Measurements from ENCODE around the gene CAMK1D.
"Not testable (repeated sequence)": the region's sequence is repeated elsewhere in the genome, so short reads cannot be mapped to it uniquely, and the experiment has no call there.

CAMK1D gene

GRCh38 chr10:12489806-12490205 lies 140.5 kb downstream of the CAMK1D start:
- no peak overlapping the region for H3K4me3 ChIP-seq (ENCODE audit: low read depth, low read length)
- DNase-seq (ENCODE audit: low read depth, low spot score) = no peak
- TF ChIP-seq, protein P1, sequence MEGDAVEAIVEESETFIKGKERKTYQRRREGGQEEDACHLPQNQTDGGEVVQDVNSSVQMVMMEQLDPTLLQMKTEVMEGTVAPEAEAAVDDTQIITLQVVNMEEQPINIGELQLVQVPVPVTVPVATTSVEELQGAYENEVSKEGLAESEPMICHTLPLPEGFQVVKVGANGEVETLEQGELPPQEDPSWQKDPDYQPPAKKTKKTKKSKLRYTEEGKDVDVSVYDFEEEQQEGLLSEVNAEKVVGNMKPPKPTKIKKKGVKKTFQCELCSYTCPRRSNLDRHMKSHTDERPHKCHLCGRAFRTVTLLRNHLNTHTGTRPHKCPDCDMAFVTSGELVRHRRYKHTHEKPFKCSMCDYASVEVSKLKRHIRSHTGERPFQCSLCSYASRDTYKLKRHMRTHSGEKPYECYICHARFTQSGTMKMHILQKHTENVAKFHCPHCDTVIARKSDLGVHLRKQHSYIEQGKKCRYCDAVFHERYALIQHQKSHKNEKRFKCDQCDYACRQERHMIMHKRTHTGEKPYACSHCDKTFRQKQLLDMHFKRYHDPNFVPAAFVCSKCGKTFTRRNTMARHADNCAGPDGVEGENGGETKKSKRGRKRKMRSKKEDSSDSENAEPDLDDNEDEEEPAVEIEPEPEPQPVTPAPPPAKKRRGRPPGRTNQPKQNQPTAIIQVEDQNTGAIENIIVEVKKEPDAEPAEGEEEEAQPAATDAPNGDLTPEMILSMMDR (IDR thresholded peaks at IDR 0.05; ENCODE audit: low read depth, low read length) = no peak
- in situ Hi-C loops (cut with HindIII; ENCODE audit: low sequenced_read_pairs) = no loop called here

GRCh38 chr10:12490963-12491362 lies 141.6 kb downstream of the CAMK1D start:
- H3K4me3 ChIP-seq (ENCODE audit: low read depth, low read length) = no peak overlapping the region
- TF ChIP-seq, protein P1 (IDR thresholded peaks at IDR 0.05; ENCODE audit: low read depth, low read length) = no peak
- no peak for DNase-seq (ENCODE audit: low read depth, low spot score)
- in situ Hi-C loops (cut with HindIII; ENCODE audit: low sequenced_read_pairs) = no loop called here

- in situ Hi-C loops (cut with HindIII; ENCODE audit: low sequenced_read_pairs) = no loop called here
- no peak for DNase-seq (ENCODE audit: low read depth, low spot score)
- TF ChIP-seq, protein P1 (IDR thresholded peaks at IDR 0.05; ENCODE audit: low read depth, low read length) = no peak
- H3K4me3 ChIP-seq (ENCODE audit: low read depth, low read length) = no peak overlapping the region
Measured at GRCh38 chr10:12491491-12491890, 142.1 kb downstream of the CAMK1D start.

DNA sequence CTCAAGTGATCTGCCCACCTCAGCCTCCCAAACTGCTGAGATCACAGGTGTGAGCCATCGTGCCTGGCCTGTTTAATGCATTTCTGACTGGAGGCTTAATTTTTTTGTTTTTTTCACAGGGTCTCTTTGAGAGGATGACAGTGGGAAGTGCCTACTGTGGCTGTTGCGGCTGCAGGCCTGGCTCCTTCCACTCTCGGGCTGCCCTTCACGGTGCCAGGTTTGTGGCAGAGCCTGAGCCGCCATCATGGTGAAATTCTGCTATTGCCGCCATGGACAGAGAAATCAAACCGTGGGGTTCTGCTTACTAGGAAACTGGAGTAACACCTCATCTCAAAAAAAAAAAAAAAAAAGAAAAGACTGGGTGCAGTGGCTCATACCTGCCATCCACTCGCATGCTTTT lies 142.7 kb downstream of the CAMK1D start:
- in situ Hi-C loops (cut with HindIII; ENCODE audit: low sequenced_read_pairs) = no loop called here
- no peak overlapping the region for H3K4me3 ChIP-seq (ENCODE audit: low read depth, low read length)
- no peak for DNase-seq (ENCODE audit: low read depth, low spot score)
- TF ChIP-seq, protein P1 (IDR thresholded peaks at IDR 0.05; ENCODE audit: low read depth, low read length) = no peak

DNA sequence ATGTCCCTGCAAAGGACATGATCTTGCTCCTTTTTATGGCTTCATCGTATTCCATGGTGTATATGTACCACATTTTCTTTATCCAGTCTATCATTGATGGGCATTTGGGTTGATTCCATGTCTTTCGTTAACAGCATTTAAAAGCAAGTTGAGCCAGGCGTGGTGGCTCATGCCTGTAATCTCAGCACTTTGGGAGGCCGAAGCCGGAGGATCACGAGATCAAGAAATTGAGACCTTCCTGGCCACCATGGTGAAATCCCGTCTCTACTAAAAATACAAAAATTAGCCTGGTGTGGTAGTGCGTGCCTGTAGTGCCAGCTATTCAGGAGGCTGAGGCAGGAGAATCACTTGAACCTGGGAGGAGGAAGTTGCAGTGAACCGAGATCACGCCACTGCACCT lies 147.7 kb downstream of the CAMK1D start:
- in situ Hi-C loops (cut with HindIII; ENCODE audit: low sequenced_read_pairs); DNase-seq (ENCODE audit: low read depth, low spot score): not testable (repeated sequence)

DNA sequence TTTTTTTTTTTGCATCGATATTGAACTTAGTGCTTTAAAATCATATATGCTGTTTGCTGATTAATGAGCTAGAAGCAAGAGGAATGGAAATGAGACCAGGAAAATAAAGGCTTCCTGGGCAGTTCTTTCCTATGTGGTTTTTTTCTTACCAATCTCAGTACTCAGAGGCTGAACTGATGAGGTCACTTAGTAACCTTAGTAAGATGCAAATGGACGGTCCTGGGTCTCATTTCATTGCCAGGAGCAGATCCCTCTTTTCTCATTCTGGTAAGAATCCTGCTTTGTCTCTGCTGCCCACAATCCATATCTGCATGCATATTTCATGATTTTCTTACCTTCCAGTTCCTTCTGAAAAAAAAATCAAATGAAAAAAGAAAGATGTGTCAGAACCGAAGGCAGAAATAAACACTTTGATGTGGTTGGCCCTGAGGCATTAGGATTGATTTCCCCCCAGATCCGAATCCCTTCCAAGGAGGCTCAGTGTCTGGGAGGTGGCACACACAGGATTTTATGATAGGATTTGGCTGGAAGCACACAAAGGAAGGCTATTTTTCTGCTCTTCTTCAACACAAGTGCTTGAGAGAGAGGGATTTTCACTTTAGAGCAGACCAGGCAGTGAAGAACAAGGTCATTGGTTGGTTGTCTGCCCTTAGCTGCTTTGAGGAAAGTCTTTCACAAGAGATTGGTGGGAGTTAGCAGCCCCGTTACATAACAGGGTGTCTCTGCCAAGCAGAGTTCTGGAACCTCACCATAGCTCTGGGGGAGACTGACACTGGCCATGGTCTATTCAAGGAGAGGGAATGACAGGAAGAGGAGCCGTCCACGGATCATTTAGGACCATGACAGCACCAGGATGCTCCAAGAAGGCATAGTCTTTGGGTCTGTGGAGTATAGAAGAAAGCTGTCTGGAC lies 150.0 kb downstream of the CAMK1D start:
- TF ChIP-seq, protein P1 (IDR thresholded peaks at IDR 0.05; ENCODE audit: low read depth, low read length) = no peak
- in situ Hi-C loops (cut with HindIII; ENCODE audit: low sequenced_read_pairs) = no loop called here
- H3K4me3 ChIP-seq (ENCODE audit: low read depth, low read length) = no peak overlapping the region
- peak; percentile 42 for DNase-seq (ENCODE audit: low read depth, low spot score)

More for the DNA sequence above, 147.7 kb downstream of the CAMK1D start:
- not testable (repeated sequence) for H3K4me3 ChIP-seq (ENCODE audit: low read depth, low read length)

All from astrocyte of the spinal cord (primary cell).